Osteoblast (primary cell): ENCODE results near the gene TNPO3. TPM values are rescaled to one million over a fixed set of nuclear protein-coding genes. Genes with fewer than 3 reads are reported as not detected.

ENCODE experiments used
- DNase-seq: peaks from one replicate; pipeline ENCODE4 v3.0.0; 2011; ENCODE audit warnings: low spot score, mixed read lengths; ENCODE audit not compliant: insufficient read length; ENCODE audit errors: missing footprints
- H2AFZ ChIP-seq: 2 replicates; pipeline ENCODE4 v1.6.0; 2011; ENCODE audit warnings: mild to moderate bottlenecking, low read length
- H3K27ac ChIP-seq: 2 replicates; pipeline ENCODE4 v1.5.1; 2011; ENCODE audit warnings: mild to moderate bottlenecking, low read depth, low read length, moderate library complexity
- H3K27me3 ChIP-seq: 2 replicates; pipeline ENCODE4 v1.6.0; 2012; ENCODE audit warnings: mild to moderate bottlenecking, control low read depth, inconsistent platforms, low read length, moderate library complexity; ENCODE audit not compliant: insufficient read depth
- H3K36me3 ChIP-seq: 2 replicates; pipeline ENCODE4 v1.5.1; 2011; ENCODE audit warnings: mild to moderate bottlenecking, low read length, control low read depth, moderate library complexity; ENCODE audit not compliant: insufficient read depth
- H3K4me1 ChIP-seq: 2 replicates; pipeline ENCODE4 v1.5.1; 2011; ENCODE audit warnings: mild to moderate bottlenecking, low read length, control low read depth, moderate library complexity; ENCODE audit not compliant: insufficient read depth
- H3K4me2 ChIP-seq: 2 replicates; pipeline ENCODE4 v1.6.0; 2011; ENCODE audit warnings: mild to moderate bottlenecking, low read length; ENCODE audit not compliant: insufficient read depth
- H3K4me3 ChIP-seq: fragments of 200-600 bp; sonication (generic); 3 replicates; pipeline ENCODE4 v1.5.1; 2012; ENCODE audit warnings: mild to moderate bottlenecking, low read length, inconsistent platforms; ENCODE audit not compliant: insufficient read depth
- H3K79me2 ChIP-seq: 2 replicates; pipeline ENCODE4 v1.6.0; 2012; ENCODE audit warnings: mild to moderate bottlenecking, low read length, control low read depth, inconsistent platforms; ENCODE audit not compliant: insufficient read depth
- H3K9me3 ChIP-seq: 2 replicates; pipeline ENCODE4 v1.5.1; 2011; ENCODE audit warnings: low read depth, low read length, control low read depth
- H4K20me1 ChIP-seq: 2 replicates; pipeline ENCODE4 v1.6.0; 2012; ENCODE audit warnings: mild to moderate bottlenecking, low read length, control low read depth; ENCODE audit not compliant: insufficient read depth
- total RNA-seq: library from RNA; depleted of rRNA; stranded (reverse); fragments of >200 nt; gene quantifications from 2 replicates; pipeline ENCODE4 v1.2.3, GENCODE V29; 2012
- TF ChIP-seq, protein P1 (sequence below): IDR thresholded peaks from 2 replicates; pipeline ENCODE4 v1.5.1; 2011; ENCODE audit warnings: mild to moderate bottlenecking, low read depth, low read length, moderate library complexity; ENCODE audit errors: extremely low read depth

Gene TNPO3
- total RNA-seq, 1 donor = 56.1 TPM

DNA sequence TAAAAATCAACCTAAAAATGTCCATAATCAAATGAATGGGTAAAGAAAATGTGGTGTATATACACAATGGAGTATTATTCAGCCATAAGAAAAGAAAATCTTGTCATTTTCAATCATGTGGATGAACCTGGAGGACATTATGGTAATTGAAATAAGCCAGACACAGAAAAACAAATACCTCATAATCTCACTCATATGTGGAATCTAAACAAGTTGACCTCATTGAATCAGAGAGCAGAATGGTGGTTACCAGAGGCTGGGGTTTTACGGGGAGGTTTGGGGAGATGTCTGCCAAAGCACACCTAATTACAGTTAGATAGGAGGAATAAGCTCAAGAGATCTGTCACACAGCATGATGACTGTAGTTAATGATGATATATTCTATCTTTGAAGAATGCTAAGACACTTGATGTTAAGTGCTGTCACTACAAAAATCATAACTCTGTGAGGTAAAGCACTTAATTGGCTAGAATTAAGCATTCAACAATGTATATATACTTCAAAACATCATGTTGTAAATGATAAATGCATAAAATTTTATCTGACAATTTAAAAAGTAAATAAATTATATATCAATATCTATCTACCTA lies 39.1 kb upstream of the TNPO3 start:
- Histone ChIP-seq H3K4me3 (no peak overlapping the region), H3K9me3 (no peaks in the 10 kb centered on the region)
- TF ChIP-seq, protein P1, sequence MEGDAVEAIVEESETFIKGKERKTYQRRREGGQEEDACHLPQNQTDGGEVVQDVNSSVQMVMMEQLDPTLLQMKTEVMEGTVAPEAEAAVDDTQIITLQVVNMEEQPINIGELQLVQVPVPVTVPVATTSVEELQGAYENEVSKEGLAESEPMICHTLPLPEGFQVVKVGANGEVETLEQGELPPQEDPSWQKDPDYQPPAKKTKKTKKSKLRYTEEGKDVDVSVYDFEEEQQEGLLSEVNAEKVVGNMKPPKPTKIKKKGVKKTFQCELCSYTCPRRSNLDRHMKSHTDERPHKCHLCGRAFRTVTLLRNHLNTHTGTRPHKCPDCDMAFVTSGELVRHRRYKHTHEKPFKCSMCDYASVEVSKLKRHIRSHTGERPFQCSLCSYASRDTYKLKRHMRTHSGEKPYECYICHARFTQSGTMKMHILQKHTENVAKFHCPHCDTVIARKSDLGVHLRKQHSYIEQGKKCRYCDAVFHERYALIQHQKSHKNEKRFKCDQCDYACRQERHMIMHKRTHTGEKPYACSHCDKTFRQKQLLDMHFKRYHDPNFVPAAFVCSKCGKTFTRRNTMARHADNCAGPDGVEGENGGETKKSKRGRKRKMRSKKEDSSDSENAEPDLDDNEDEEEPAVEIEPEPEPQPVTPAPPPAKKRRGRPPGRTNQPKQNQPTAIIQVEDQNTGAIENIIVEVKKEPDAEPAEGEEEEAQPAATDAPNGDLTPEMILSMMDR = no peak

GRCh38 chr7:129091484-129092002 lies 36.6 kb upstream of the TNPO3 start:
- no peaks in the 10 kb centered on the region for H3K36me3 ChIP-seq
- H3K9me3 ChIP-seq = no peaks in the 10 kb centered on the region
- peak; percentile 91 for DNase-seq

More for the DNA sequence above, 39.1 kb upstream of the TNPO3 start:
- Histone ChIP-seq H3K27ac (no peak overlapping the region), H2AFZ (no peak overlapping the region), H3K4me1 (no peaks in the 10 kb centered on the region), H3K36me3 (no peaks in the 10 kb centered on the region), H3K4me2 (no peak overlapping the region), H3K27me3 (peaks cover 19% of the 10 kb centered on the region), H4K20me1 (no peaks in the 10 kb centered on the region), H3K79me2 (no peaks in the 10 kb centered on the region)
- no peak for DNase-seq

GRCh38 chr7:129090300-129090907 lies 35.5 kb upstream of the TNPO3 start:
- Histone ChIP-seq H3K27me3 (peaks cover 8% of the 10 kb centered on the region), H3K9me3 (no peaks in the 10 kb centered on the region), H2AFZ (no peak overlapping the region), H3K36me3 (no peaks in the 10 kb centered on the region), H3K4me1 (no peaks in the 10 kb centered on the region), H3K79me2 (no peaks in the 10 kb centered on the region), H4K20me1 (no peaks in the 10 kb centered on the region), H3K4me2 (no peak overlapping the region), H3K27ac (no peak overlapping the region), H3K4me3 (no peak overlapping the region)
- TF ChIP-seq, protein P1 = no peak
- no peak for DNase-seq

More at GRCh38 chr7:129091484-129092002, 36.6 kb upstream of the TNPO3 start:
- TF ChIP-seq, protein P1 = peak; percentile 99
- Histone ChIP-seq H3K79me2 (no peaks in the 10 kb centered on the region), H3K4me3 (no peak overlapping the region), H3K27ac (no peak overlapping the region), H3K4me2 (peak overlapping the region; percentile 65), H4K20me1 (no peaks in the 10 kb centered on the region), H3K27me3 (peaks cover 17% of the 10 kb centered on the region), H3K4me1 (no peaks in the 10 kb centered on the region), H2AFZ (peak overlapping the region; percentile 77)

GRCh38 chr7:129089521-129090212 lies 34.8 kb upstream of the TNPO3 start:
- TF ChIP-seq, protein P1 = no peak
- Histone ChIP-seq H3K27ac (no peak overlapping the region), H3K9me3 (no peaks in the 10 kb centered on the region), H2AFZ (no peak overlapping the region), H3K4me3 (no peak overlapping the region), H3K4me2 (no peak overlapping the region), H3K36me3 (no peaks in the 10 kb centered on the region), H3K4me1 (no peaks in the 10 kb centered on the region), H4K20me1 (no peaks in the 10 kb centered on the region), H3K27me3 (peaks cover 7% of the 10 kb centered on the region), H3K79me2 (no peaks in the 10 kb centered on the region)
- no peak for DNase-seq
